ENCODE results near the gene KLHL14. TPM values are rescaled to one million over a fixed set of nuclear protein-coding genes. Genes with fewer than 3 reads are reported as not detected.
"Not testable (repeated sequence)": the region's sequence is repeated elsewhere in the genome, so short reads cannot be mapped to it uniquely, and the experiment has no call there.

The KLHL14 gene, protein sequence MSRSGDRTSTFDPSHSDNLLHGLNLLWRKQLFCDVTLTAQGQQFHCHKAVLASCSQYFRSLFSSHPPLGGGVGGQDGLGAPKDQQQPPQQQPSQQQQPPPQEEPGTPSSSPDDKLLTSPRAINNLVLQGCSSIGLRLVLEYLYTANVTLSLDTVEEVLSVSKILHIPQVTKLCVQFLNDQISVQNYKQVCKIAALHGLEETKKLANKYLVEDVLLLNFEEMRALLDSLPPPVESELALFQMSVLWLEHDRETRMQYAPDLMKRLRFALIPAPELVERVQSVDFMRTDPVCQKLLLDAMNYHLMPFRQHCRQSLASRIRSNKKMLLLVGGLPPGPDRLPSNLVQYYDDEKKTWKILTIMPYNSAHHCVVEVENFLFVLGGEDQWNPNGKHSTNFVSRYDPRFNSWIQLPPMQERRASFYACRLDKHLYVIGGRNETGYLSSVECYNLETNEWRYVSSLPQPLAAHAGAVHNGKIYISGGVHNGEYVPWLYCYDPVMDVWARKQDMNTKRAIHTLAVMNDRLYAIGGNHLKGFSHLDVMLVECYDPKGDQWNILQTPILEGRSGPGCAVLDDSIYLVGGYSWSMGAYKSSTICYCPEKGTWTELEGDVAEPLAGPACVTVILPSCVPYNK
- 1.4 TPM for total RNA-seq

DNA sequence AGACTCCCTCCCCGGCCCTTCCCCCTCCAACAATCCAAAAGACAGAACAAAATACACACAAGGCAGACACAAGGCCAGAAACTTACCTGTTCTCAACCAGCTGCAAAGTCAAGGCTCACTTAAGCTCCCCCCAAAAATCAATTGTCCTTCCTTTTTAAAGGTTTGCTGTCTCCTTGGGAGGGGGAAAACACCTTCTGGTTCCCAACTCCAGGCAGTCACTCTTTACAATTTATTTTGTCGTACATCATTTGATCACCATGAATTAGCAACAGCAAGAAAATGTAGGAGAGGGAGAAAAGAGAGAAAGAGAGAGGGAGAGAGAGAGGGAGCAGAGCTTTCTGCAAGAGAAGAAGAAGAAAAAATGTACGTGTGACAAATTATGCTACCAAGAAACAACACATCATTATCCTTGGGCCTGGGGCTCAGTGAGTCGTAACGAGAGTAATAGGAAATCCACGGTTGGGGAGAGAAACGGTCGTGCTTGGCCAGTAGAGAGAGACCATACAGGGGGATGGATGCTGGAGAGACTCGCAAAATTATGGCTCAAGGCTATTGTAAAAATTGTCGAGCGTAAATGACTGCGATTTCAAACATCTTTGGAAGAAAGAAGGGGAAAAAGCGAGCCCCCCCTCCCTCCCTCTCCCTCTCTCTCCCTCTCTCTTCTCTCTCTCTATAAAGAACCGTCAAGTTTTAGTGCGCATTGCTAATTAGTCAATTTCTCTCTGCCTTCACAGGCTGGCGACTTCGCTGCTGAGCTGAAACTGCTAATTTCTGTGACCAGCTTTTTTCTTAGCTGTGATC, at the start of gene KLHL14:
TSS of gene KLHL14 (minus strand) at position 443 of the 801 bp plus-strand sequence. CDS start 2,432 bp downstream, outside the sequence.
- Histone ChIP-seq H3K27me3 (ENCODE audit: insufficient read depth, low read length) (peaks cover 42% of the 10 kb centered on the region), H3K9me3 (ENCODE audit: low read depth, low read length) (no peaks in the 10 kb centered on the region), H3K4me1 (ENCODE audit: insufficient read depth, low read length) (no peaks in the 10 kb centered on the region), H3K4me3 (ENCODE audit: low read length) (no peak within 1 kb of the TSS)

DNA sequence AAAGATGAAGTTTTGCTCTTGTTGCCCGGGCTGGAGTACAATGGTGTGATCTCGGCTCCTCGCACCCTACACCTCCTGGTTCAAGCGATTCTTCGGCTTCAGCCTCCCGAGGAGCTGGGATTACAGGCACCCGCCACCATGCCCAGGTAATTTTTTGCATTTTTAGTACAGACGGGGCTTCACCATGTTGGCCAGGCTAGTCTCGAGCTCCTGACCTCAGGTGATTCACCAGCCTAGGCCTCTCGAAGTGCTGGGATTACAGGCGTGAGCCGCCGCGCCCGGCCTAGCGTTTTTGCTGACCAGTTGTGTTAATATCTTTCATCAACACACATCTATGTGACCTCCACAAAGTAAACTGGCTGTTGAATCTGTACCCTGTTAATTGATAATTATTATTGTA, 49.4 kb upstream of the KLHL14 start:
- Histone ChIP-seq H3K9me3 (ENCODE audit: low read depth, low read length) (no peaks in the 10 kb centered on the region), H3K27me3 (ENCODE audit: insufficient read depth, low read length) (no peaks in the 10 kb centered on the region), H3K4me3 (ENCODE audit: low read length) (no peak overlapping the region)

GRCh38 chr18:32815881-32816280, 43.1 kb upstream of the KLHL14 start:
- Histone ChIP-seq H3K4me3 (ENCODE audit: low read length) (no peak overlapping the region), H3K9me3 (ENCODE audit: low read depth, low read length) (no peaks in the 10 kb centered on the region)

More for the DNA sequence above, 49.4 kb upstream of the KLHL14 start:
- no peaks in the 10 kb centered on the region for H3K4me1 ChIP-seq (ENCODE audit: insufficient read depth, low read length)

DNA sequence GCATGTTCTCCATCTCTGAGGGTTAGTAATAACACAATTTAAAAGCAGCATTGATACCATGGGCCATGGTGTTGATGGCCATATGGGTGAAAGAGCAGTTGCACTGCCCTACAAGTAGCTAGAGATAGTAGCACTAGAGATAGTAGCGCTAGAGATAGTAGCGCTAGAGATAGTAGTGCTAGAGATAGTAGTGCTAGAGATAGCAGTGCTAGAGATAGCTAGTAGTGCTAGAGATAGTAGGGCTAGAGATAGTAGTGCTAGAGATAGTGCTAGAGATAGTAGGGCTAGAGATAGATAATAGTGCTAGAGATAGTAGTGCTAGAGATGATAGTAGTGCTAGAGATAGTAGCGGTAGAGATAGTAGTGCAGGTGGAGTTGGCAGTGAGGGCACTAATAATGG, 39.5 kb upstream of the KLHL14 start:
- Histone ChIP-seq H3K9me3 (ENCODE audit: low read depth, low read length) (no peaks in the 10 kb centered on the region), H3K4me3 (ENCODE audit: low read length) (no peak overlapping the region), H3K4me1 (ENCODE audit: insufficient read depth, low read length) (no peaks in the 10 kb centered on the region), H3K27me3 (ENCODE audit: insufficient read depth, low read length) (no peaks in the 10 kb centered on the region)

More at GRCh38 chr18:32815881-32816280, 43.1 kb upstream of the KLHL14 start:
- no peaks in the 10 kb centered on the region for H3K4me1 ChIP-seq (ENCODE audit: insufficient read depth, low read length)
- H3K27me3 ChIP-seq (ENCODE audit: insufficient read depth, low read length), result no peaks in the 10 kb centered on the region

GRCh38 chr18:32810314-32810713, 37.5 kb upstream of the KLHL14 start:
- H3K4me3 ChIP-seq (ENCODE audit: low read length), result no peak overlapping the region
- no peaks in the 10 kb centered on the region for H3K9me3 ChIP-seq (ENCODE audit: low read depth, low read length)
- no peaks in the 10 kb centered on the region for H3K27me3 ChIP-seq (ENCODE audit: insufficient read depth, low read length)
- no peaks in the 10 kb centered on the region for H3K4me1 ChIP-seq (ENCODE audit: insufficient read depth, low read length)

- H3K4me3 ChIP-seq (ENCODE audit: low read length), result no peak overlapping the region
- no peaks in the 10 kb centered on the region for H3K9me3 ChIP-seq (ENCODE audit: low read depth, low read length)
- no peaks in the 10 kb centered on the region for H3K4me1 ChIP-seq (ENCODE audit: insufficient read depth, low read length)
- H3K27me3 ChIP-seq (ENCODE audit: insufficient read depth, low read length), result no peaks in the 10 kb centered on the region
Observed at GRCh38 chr18:32805354-32805753, 32.5 kb upstream of the KLHL14 start.

DNA sequence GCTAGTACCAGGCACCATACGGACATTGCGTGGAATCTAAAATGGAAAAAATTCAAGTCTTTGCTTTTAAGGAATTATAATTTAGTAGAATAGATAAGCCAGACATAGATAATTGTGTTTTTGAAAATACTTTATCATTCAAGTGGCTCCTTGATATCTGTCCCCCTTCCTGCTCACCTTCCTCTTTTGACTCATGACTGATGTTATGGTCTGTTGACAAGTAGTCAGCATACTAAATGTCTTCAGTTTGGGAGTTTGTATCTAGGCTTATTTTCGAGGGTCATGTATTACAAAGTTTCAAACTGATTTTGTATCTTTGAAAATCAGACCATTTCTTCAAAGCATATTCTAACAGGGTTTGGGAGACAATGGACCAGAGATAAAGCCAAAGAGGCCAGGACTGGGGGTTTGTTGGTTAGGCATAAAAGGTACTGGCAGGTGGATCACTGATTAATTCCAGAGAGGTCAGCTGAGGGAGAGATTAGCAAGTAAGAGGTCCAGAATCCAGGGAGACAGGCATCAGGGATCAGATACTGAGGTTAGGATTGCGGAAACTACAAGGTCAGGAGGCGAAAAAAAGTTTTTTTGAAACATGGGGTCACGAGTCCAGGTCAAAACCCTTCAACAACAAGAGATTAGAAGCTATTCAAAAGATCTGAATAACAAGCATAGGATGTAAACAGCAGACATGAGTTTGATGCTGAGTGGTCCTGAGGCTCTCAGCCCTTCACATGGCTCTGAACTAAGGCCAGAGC, 31.5 kb upstream of the KLHL14 start:
- Histone ChIP-seq H3K4me3 (ENCODE audit: low read length) (no peak overlapping the region), H3K9me3 (ENCODE audit: low read depth, low read length) (no peaks in the 10 kb centered on the region)

DNA sequence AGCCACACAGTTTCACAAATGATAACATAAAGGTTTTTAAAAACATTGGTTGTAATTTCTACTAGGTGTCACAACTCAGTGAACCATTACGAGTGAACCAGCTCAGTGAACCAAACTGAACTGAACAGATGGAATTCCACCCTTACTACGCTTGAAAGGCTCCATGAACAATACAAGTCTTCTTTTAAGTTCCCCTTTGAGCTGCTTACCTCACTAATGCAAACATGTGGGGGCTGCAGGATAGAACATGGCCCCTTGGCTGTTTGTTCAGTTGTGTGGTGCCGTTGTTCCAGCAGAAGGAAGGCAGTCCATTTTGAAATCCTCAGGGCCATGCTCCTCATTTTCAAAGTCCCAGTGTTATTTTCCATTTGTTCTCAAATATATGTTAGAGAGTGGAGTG, 30.7 kb upstream of the KLHL14 start:
- Histone ChIP-seq H3K9me3 (ENCODE audit: low read depth, low read length) (peaks cover 7% of the 10 kb centered on the region), H3K4me3 (ENCODE audit: low read length) (no peak overlapping the region), H3K27me3 (ENCODE audit: insufficient read depth, low read length) (no peaks in the 10 kb centered on the region), H3K4me1 (ENCODE audit: insufficient read depth, low read length) (no peaks in the 10 kb centered on the region)

More for the DNA sequence above, 31.5 kb upstream of the KLHL14 start:
- no peaks in the 10 kb centered on the region for H3K27me3 ChIP-seq (ENCODE audit: insufficient read depth, low read length)
- H3K4me1 ChIP-seq (ENCODE audit: insufficient read depth, low read length), result no peaks in the 10 kb centered on the region

- Histone ChIP-seq H3K27me3 (ENCODE audit: insufficient read depth, low read length) (no peaks in the 10 kb centered on the region), H3K4me1 (ENCODE audit: insufficient read depth, low read length) (no peaks in the 10 kb centered on the region), H3K4me3 (ENCODE audit: low read length) (no peak overlapping the region), H3K9me3 (ENCODE audit: low read depth, low read length) (peaks cover 8% of the 10 kb centered on the region)
Observed at GRCh38 chr18:32802591-32803451, 30.0 kb upstream of the KLHL14 start.

- H3K4me1 ChIP-seq (ENCODE audit: insufficient read depth, low read length), result no peaks in the 10 kb centered on the region
- H3K4me3 ChIP-seq (ENCODE audit: low read length), result no peak overlapping the region
- H3K9me3 ChIP-seq (ENCODE audit: low read depth, low read length), result peaks cover 8% of the 10 kb centered on the region
- no peaks in the 10 kb centered on the region for H3K27me3 ChIP-seq (ENCODE audit: insufficient read depth, low read length)
Observed at GRCh38 chr18:32801228-32801627, 28.4 kb upstream of the KLHL14 start.

DNA sequence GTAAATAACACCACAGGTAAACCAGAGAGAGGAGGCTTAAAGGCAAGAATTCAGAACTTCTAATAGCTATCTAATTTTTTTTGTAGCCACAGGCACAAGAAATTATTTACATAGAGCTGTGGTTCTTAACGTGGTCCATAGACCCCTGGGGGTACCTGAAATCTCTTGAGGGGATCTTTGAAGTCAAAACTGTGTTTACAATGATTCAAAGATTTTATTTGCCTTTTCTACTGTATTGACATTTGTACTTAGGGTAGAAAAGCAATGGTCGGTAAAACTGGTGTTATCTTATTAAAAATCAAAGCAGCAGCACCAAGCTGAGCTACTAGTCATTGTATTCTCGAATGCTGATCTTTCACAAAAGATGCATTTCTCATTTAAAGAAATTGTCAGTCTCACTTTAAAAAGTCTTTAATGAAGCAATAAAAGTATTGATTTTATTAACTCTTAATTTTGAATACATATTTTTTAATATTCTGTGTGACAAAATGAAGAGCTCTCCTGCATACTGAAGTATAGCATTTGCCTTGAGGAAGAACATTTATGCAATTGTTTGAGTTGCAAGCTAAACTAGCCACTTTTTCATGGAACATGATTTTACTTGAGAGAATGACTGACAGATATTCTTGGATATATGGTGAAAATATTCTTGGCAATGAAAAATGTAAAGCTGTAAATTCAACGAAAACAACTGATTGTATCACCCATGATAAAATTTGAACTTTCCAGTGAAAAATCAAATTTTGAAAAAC, 25.6 kb upstream of the KLHL14 start:
- Histone ChIP-seq H3K4me1 (ENCODE audit: insufficient read depth, low read length) (no peaks in the 10 kb centered on the region), H3K4me3 (ENCODE audit: low read length) (no peak overlapping the region), H3K9me3 (ENCODE audit: low read depth, low read length) (peaks cover 8% of the 10 kb centered on the region), H3K27me3 (ENCODE audit: insufficient read depth, low read length) (no peaks in the 10 kb centered on the region)

DNA sequence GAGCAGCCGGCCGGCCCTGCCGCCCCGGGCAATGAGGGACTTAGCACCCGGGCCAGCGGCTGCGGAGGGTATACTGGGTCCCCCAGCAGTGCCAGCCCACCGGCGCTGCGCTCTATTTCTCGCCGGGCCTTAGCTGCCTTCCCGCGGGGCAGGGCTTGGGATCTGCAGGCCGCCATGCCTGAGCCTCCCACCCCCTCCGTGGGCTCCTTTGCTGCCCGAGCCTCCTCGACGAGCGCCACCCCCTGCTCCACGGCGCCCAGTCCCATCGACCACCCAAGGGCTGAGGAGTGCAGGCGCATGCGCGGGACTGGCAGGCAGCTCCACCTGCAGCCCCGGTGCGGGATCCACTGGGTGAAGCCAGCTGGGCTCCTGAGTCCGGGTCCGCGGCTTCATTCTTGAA, 21.8 kb upstream of the KLHL14 start:
- H3K4me1 ChIP-seq (ENCODE audit: insufficient read depth, low read length); H3K9me3 ChIP-seq (ENCODE audit: low read depth, low read length); H3K4me3 ChIP-seq (ENCODE audit: low read length); H3K27me3 ChIP-seq (ENCODE audit: insufficient read depth, low read length): not testable (repeated sequence)

DNA sequence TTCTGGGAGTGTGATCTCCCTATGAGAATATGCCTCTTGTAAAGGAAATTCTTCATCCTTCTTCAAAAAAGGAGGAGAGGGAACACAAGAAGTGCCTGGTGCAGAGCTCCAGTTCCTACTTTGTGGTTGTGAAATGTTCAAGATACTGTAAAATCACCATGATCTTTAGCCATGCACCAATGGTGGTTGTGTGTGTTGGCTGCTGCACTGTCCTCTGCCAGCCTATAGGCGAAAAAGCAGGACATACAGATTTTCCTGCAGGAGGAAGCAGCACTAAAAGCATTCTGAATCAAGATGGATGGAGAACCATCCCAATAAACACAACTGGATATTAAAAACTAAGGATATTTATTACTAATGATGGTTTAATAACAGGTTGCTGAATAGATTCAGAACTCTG, 6.2 kb upstream of the KLHL14 start:
- no peak overlapping the region for H3K4me3 ChIP-seq (ENCODE audit: low read length)
- no peaks in the 10 kb centered on the region for H3K9me3 ChIP-seq (ENCODE audit: low read depth, low read length)
- H3K27me3 ChIP-seq (ENCODE audit: insufficient read depth, low read length), result peaks cover 4% of the 10 kb centered on the region
- H3K4me1 ChIP-seq (ENCODE audit: insufficient read depth, low read length), result no peaks in the 10 kb centered on the region
